NT2/D1 (cell line): ENCODE results near the gene SLC4A1.

Experiments
- SUZ12 ChIP-seq: IDR thresholded peaks from 2 replicates; pipeline ENCODE4 v1.6.1; 2011; ENCODE audit not compliant: insufficient read length, insufficient read depth; ENCODE audit errors: extremely low read depth
- YY1 ChIP-seq: IDR thresholded peaks from 2 replicates; pipeline ENCODE4 v1.6.1; 2011; ENCODE audit not compliant: insufficient read length, insufficient read depth
- ZNF274 ChIP-seq: IDR thresholded peaks from 2 replicates; pipeline ENCODE4 v1.6.1; 2011; ENCODE audit warnings: mild to moderate bottlenecking, low read depth, low read length

DNA sequence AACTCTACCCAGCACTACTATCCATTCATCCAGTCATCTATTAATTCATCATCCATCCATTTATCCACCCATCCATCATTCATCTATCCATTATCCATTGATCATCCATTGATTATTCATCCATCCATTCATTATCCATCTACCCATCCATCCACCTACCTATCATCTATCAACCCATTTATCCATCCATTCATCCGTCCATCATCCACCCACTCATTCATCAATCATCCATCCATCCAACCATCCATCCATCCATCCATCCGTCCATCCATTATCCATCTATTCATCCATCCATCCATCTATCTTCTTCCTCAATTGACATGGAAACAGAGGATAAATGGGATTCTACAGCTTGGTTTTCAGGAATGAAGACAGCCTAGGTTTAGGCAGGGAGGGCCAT, 12.0 kb downstream of the SLC4A1 start:
- TF ChIP-seq YY1 (no peak), ZNF274 (no peak), SUZ12 (no peak)
